Mesenteric fat pad (tissue), 1 donor: Measurements from ENCODE around the gene ASTN2. TPM values are rescaled to one million over a fixed set of nuclear protein-coding genes. Genes with fewer than 3 reads are reported as not detected.

ENCODE experiments used
- DNase-seq: peaks from one replicate; pipeline ENCODE4 v3.0.0-alpha.2; 2020; ENCODE audit warnings: low spot score
- total RNA-seq: library from RNA; stranded (reverse); fragmentation: NEBNext Ultra II Directional; extraction: Animal tissue kit (Norgen Biotek cat#: 25700); gene quantifications from one replicate; pipeline ENCODE4 v1.2.1, GENCODE V29; 2021
- donor health status: DM: yes; HTN: yes; CAD: no.

ASTN2 gene
- total RNA-seq, 1 donor from 2014 or later, result 3.1 TPM

- no peak for DNase-seq
These were observed 434.2 kb downstream of the ASTN2 start for GRCh38 chr9:116980582-116981120.

DNA sequence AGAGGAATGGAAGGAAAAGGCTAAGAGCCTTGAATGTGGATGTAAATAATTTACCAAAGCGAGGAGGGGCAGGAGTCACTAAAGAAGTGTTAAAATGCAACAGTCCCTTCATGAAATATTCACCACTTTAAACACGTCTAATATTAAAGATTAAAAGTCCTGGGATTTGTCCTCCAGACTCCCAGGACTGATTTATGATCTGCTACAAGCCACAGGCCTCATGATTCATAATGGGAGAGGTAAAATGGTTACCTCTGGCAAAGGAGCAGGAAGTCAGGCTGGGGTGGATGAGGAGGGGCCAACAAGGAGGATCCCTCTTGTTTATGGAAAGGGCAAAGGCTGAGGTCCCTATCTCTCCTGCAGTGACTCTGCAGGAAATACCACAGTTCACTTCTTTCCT, 435.4 kb downstream of the ASTN2 start:
- DNase-seq, result no peak

DNA sequence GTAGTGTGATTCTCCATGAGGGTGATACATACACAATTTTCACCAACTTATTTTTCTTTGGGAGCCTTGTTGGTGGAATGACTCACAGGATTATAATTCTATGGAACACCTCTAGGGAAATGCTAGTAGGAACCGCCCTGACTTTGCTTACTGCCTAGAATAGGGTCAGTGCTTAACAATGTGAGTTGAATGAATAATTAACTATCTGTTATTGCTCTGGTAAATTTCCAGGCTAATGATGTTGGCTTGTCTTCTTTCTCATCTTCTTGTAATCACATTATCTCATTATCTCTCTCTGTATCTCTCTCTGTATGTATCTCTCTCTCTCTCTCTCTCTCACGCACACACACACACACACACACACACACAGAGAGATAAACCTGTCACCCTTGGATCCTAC, 436.7 kb downstream of the ASTN2 start:
- no peak for DNase-seq

- DNase-seq, result no peak
These were observed 439.7 kb downstream of the ASTN2 start for GRCh38 chr9:116975126-116975525.

- no peak for DNase-seq
These were observed 448.7 kb downstream of the ASTN2 start for GRCh38 chr9:116966199-116966598.

DNA sequence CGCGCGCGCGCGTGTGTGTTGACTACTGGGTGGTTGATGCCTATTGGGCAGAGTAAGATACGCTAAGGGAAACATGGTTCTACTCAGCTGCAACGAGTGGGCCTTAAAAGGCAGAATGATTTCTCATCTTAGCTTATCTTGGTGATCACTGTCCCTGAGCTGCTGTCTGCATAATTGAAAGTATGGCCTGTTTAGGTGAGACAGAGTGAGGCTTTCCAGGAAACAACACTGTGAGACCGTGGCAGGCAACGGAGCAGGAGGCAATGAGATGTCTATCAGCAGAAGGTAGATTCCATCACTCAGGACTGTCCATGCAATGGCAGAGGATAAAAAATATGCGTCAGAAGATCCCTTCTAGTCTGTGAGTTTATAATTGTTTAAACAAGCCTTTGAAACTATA, 450.6 kb downstream of the ASTN2 start:
- no peak for DNase-seq

DNA sequence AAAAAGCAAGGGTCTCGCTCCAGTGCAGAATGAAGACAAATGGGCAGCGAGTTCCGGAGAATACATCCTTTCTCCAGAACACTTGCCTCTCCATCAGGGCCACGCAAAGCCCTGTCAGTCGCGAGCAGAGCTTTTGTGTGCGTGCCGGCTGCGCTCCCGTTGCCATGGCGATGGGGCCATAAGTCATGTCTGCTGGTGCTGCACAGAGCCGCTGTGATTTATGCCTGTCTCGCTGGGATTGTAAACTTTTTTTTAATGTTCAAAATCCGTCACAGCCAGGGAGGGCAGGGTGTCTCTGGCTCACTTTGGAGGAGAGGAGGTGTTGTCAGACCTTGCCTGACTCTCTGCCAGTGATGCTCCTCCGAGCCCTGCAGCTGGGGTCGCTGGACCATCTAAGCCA, 455.0 kb downstream of the ASTN2 start:
- no peak for DNase-seq

DNA sequence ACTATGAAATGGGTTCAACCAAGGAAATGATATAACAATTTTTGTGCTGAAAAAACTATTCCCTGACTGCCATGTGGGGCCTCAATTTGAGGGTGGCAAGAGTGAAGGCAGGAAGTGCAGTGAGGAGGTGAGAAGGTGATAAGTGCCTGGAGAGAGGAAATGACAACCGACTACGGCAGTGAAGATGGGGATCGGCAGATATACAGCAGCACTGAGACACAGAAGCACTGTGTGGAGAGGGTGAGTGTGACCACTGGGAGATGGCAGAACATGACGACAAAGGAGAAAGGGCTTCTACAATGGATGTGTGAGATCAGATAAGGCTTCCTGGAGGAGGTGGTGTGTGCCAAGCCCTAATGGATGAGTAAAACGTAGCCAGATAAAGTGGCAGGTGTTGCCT, 456.0 kb downstream of the ASTN2 start:
- no peak for DNase-seq

DNA sequence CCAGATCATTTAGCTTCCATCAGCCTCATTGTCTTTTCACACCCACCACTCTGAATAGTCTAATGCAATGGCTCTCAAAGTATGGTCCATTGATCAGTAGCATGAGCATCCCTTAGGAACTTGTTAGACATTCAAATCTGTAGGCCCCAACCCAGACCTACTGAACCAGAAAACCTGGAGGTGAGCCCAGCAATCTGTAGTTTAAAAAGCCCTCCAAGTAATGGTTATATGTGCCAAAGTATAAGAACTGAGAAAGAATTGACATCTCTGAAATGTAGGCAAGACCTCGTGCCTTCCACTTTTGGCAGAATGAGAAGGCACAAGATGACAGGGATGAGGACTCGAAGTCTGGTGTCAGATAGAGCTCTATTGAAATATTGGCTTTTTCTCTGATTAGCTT, 460.1 kb downstream of the ASTN2 start:
- no peak for DNase-seq

- DNase-seq, result no peak
These were observed 461.6 kb downstream of the ASTN2 start for GRCh38 chr9:116953271-116953670.

DNA sequence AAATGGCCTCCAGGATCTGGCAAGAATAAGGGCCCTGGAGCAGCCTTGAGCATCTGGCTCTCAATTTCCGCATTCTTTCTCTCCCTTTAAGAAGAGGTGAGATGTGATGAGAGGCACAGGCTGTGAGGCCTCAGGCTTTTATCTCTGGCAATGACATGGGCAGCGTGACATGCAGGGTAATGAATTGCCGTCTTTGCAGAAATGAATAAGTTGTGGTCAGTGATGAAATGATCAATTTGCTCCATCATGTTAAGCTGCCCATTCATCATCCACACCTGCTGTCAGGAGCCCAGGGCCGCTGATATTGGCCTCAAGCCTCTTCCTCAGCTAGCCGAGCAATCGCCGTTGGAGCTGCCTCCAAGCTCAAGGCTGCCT, 462.4 kb downstream of the ASTN2 start:
- DNase-seq, result no peak

DNA sequence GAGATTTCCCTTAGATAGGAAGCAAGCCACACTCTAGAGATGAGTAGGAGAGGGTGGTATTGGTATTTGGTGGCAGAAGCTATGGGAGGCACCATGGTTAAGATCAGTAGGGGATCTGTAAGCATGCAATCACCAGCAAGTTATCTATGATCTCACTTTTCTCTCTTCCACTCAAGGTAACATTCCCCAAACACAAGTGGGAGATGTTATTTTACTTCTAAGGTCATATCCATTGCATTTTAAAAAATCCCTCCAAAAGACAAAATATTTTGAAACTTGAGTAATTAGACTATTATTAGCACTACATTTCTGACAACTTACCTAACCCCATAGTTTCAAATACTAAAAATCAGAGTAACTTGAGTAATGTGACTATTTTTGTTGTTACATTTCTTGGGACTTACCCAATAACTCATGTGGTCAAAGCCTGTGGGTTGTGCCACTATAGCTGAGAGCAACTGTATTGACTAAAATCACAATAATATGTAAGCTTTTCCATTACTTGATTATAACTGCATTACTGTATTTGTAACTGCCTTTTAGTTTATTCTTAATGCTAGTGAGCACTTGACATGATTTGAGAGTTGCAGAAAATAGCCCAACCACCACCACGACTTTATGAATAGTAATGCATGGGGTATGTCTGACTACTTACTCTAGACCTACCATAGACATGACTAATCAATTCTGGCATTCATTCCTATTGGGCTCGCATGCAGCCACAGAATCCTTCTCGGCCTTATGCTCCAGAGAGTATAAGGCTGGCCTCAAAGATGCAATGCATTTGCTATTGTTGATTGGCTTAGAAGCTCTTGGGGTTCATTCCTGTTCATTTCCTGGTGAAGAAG, 463.0 kb downstream of the ASTN2 start:
- no peak for DNase-seq

DNA sequence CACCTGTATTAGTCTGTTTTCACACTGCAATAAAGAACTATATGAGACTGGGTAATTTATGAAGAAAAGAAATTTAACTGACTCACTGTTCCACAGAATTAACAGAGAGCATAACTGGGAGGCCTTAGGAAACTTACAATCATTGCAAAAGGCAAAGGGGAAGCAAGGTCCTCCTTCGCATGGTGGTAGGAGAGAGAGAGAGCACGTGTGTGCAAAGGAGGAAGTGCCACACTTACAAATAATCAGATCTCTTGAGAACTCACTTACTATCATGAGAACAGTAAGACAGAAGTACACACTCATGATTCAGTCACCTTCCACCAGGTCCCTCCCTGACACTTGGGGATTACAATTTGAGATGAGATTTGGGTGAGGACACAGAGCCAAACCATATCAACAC, 469.0 kb downstream of the ASTN2 start:
- DNase-seq, result no peak

DNA sequence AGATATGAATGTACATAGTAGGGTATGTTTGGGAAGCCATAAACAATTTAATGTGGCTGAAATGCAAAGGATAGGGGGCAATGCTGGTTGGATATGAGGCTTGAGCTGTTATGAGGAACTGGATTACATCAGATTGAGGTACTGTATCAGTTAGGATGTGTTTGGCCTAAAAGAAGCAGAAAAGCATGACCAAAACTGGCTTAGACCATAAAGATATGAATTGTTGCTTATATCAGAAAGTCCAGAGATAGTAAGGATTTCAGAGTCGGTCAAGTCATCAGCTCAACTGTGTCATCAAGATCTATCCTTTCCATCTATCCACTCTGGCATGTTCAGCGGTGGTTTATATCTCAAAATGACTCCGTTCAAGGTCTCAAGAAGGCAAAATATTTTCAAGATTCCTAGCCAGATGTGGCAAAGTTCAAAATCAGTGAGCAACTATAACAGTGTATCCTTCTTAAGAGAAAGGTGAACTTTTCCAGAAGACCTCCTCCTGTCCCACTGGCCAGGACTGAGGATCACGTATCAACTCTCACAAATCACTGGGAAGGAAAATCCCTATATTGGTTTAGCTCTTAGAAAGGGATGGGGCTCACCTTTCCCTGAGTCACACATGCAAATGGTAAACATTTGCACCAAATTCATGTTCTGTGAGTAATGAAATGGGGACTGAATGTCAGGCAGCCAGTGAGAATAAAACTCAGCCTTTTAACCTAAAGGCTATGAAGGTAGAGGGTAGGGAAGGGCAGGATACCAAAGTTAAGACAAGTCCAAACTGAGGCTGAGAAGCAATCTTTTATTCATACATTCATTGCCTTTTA, 469.9 kb downstream of the ASTN2 start:
- no peak for DNase-seq

DNA sequence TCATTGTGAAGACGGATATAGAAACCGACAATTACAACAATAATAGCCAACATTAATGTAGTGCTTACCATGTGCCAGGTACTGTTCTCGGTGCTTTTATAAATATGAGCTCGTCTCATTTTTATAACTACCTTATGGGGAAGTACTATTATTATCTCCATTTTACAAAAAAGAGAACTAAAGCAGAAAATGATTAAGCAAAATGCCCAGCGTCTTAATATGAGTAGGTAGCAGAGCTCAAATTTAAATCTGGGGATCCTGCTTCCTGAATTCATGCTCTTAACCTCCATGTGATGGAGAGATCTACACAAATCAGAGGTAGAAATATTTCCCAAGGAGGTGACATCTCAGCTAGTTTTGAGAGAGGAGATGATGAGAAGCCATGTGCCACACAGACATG, 470.9 kb downstream of the ASTN2 start:
- DNase-seq, result no peak

GRCh38 chr9:116942593-116943061, 472.2 kb downstream of the ASTN2 start:
- DNase-seq, result no peak

GRCh38 chr9:116941266-116941665, 473.6 kb downstream of the ASTN2 start:
- DNase-seq, result no peak

- no peak for DNase-seq
These were observed 474.1 kb downstream of the ASTN2 start for GRCh38 chr9:116940614-116941215.

DNA sequence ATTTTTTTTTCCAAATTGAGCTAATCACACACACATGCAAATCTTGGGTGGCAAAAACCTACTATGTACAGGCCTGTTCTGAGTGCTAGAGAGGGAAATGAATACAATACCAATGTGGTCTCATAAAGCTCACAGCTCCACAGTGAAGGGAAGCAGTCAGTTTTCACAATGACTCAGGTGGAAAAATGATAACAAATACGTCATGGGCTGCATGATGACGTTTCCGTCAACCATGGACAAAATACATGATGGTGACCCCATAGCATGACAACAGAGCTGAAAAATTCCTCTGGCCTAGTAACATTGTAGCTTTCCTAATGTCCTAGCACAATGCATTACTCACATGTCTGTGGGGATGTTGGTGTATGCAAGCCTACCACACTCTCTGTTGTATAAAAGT, 475.2 kb downstream of the ASTN2 start:
- no peak for DNase-seq

GRCh38 chr9:116939161-116939560, 475.7 kb downstream of the ASTN2 start:
- DNase-seq, result no peak

GRCh38 chr9:116937361-116937760, 477.5 kb downstream of the ASTN2 start:
- no peak for DNase-seq
